IMR-90 (cell line): ENCODE data around the gene KCNJ10. TPM values are rescaled to one million over a fixed set of nuclear protein-coding genes. Genes with fewer than 3 reads are reported as not detected.
A peak's percentile ranks its signal among the peaks of the same experiment; 100 is the strongest.

Source experiments
- ATAC-seq: fragments of 200-7000 bp; cut with Tn5 transposase; 2 replicates; pipeline ENCODE4 v1.9.1; 2020; ENCODE audit warnings: low read depth, mild to moderate bottlenecking, moderate library complexity
- BruUV-seq: library from RNA; stranded (reverse); fragments of 400-500 nt; replicated peaks from 2 replicates; lab custom pipeline; 2021; lab: Mats Ljungman, UMichigan
- CTCF ChIA-PET: fragments of 300-600 bp; formaldehyde crosslinking; extraction: SDS; loops from one replicate; lab custom pipeline; 2021; ENCODE audit warnings: antibody characterized with exemption; lab: Yijun Ruan, JAX
- POLR2A ChIA-PET: fragments of 300-600 bp; sonication (Branson Sonifier 250); formaldehyde crosslinking; loops from one replicate; lab custom pipeline; 2022; ENCODE audit warnings: antibody characterized with exemption; ENCODE audit not compliant: unreplicated experiment; lab: Charles Lee
- DNase-seq: peaks from one replicate; pipeline ENCODE4 v3.0.0; 2013
- H2AFZ ChIP-seq: replicated peaks from 2 replicates; pipeline ENCODE3; 2013; ENCODE audit warnings: low read length, mild to moderate bottlenecking; ENCODE audit not compliant: poor library complexity
- H2AK5ac ChIP-seq: 2 replicates; pipeline ENCODE4 v1.6.1; 2013; ENCODE audit warnings: low read depth, low read length, inconsistent platforms
- H2AK9ac ChIP-seq: replicated peaks from 2 replicates; pipeline ENCODE3; 2013; ENCODE audit warnings: mild to moderate bottlenecking, low read depth, low read length, moderate library complexity; ENCODE audit not compliant: poor library complexity
- H2BK120ac ChIP-seq: 2 replicates; pipeline ENCODE4 v1.6.1; 2013; ENCODE audit warnings: low read depth, low read length, inconsistent platforms
- H2BK15ac ChIP-seq: 3 replicates; pipeline ENCODE4 v1.6.1; 2013; ENCODE audit warnings: low read depth, low read length, inconsistent platforms
- H2BK20ac ChIP-seq: 2 replicates; pipeline ENCODE4 v1.6.1; 2013; ENCODE audit warnings: low read depth, mild to moderate bottlenecking, inconsistent platforms, low read length, moderate library complexity
- H2BK5ac ChIP-seq: 2 replicates; pipeline ENCODE4 v1.6.1; 2013; ENCODE audit warnings: mild to moderate bottlenecking, low read depth, low read length, inconsistent platforms; ENCODE audit not compliant: poor library complexity, severe bottlenecking
- H3K14ac ChIP-seq: replicated peaks from 2 replicates; pipeline ENCODE4 v1.6.1; 2013; ENCODE audit warnings: low read depth, low read length, inconsistent platforms
- H3K18ac ChIP-seq: 2 replicates; pipeline ENCODE4 v1.6.1; 2013; ENCODE audit warnings: low read depth, low read length, control low read depth
- H3K23ac ChIP-seq: 2 replicates; pipeline ENCODE4 v1.6.1; 2013; ENCODE audit warnings: low read depth, low read length, inconsistent platforms
- H3K27ac ChIP-seq: 2 replicates; pipeline ENCODE4 v1.5.1; 2013; ENCODE audit warnings: mild to moderate bottlenecking, control low read depth, low read length; ENCODE audit not compliant: insufficient read depth
- H3K27me3 ChIP-seq: 2 replicates; pipeline ENCODE4 v1.6.1; 2013; ENCODE audit warnings: low read length; ENCODE audit not compliant: control insufficient read depth, insufficient read depth
- H3K36me3 ChIP-seq: 2 replicates; pipeline ENCODE4 v1.6.1; 2013; ENCODE audit warnings: low read length, mixed read lengths; ENCODE audit not compliant: control insufficient read depth, insufficient read depth
- H3K4ac ChIP-seq: 2 replicates; pipeline ENCODE4 v1.6.1; 2013; ENCODE audit warnings: low read depth, low read length, inconsistent platforms
- H3K4me1 ChIP-seq: 2 replicates; pipeline ENCODE4 v1.6.1; 2013; ENCODE audit warnings: low read length, mixed read lengths; ENCODE audit not compliant: control insufficient read depth, insufficient read depth
- H3K4me2 ChIP-seq: 2 replicates; pipeline ENCODE4 v1.6.1; 2013; ENCODE audit warnings: low read depth, mild to moderate bottlenecking, control low read depth, low read length, moderate library complexity
- H3K4me3 ChIP-seq: 2 replicates; pipeline ENCODE4 v1.5.1; 2013; ENCODE audit warnings: low read depth, mild to moderate bottlenecking, control low read depth, low read length, moderate library complexity; ENCODE audit not compliant: insufficient read depth
- H3K56ac ChIP-seq: 2 replicates; pipeline ENCODE4 v1.6.1; 2013; ENCODE audit warnings: low read length, inconsistent platforms; ENCODE audit not compliant: insufficient read depth; ENCODE audit errors: extremely low read depth
- H3K79me1 ChIP-seq, 2 experiments: 2 replicates each; pipeline ENCODE4 v1.6.1; 2013; ENCODE audit warnings: low read length in 2 of 2, inconsistent platforms in 1 of 2, low read depth in 1 of 2
- H3K9ac ChIP-seq: 2 replicates; pipeline ENCODE4 v1.6.1; 2013; ENCODE audit warnings: low read depth, low read length, control low read depth
- H3K9me1 ChIP-seq: 2 replicates; pipeline ENCODE4 v1.6.1; 2013; ENCODE audit warnings: low read length, inconsistent platforms; ENCODE audit not compliant: insufficient read depth
- H3K9me3 ChIP-seq: 2 replicates; pipeline ENCODE4 v1.6.1; 2013; ENCODE audit warnings: low read length; ENCODE audit not compliant: control insufficient read depth, insufficient read depth
- H4K20me1 ChIP-seq: 2 replicates; pipeline ENCODE4 v1.6.1; 2013; ENCODE audit warnings: low read length, inconsistent platforms; ENCODE audit not compliant: insufficient read depth
- H4K5ac ChIP-seq: 2 replicates; pipeline ENCODE4 v1.6.1; 2013; ENCODE audit warnings: mild to moderate bottlenecking, low read depth, low read length, control low read depth
- H4K8ac ChIP-seq, 2 experiments: 2 replicates each; pipeline ENCODE4 v1.6.1; 2013; ENCODE audit warnings: low read depth in 2 of 2, low read length in 2 of 2, control low read depth in 1 of 2, inconsistent platforms in 1 of 2
- H4K91ac ChIP-seq: 2 replicates; pipeline ENCODE4 v1.6.1; 2013; ENCODE audit warnings: low read depth, low read length, inconsistent platforms; ENCODE audit not compliant: insufficient read depth
- BHLHE40 ChIP-seq: fragments of 150-350 bp; IDR thresholded peaks from 2 replicates; pipeline ENCODE4 v1.6.1; 2016; ENCODE audit warnings: mild to moderate bottlenecking, low read depth, low read length
- CEBPB ChIP-seq: IDR thresholded peaks from 2 replicates; pipeline ENCODE4 v1.6.1; 2012; ENCODE audit warnings: low read depth, low read length, improper control_type of control experiment
- CHD1 ChIP-seq: IDR thresholded peaks from 2 replicates; pipeline ENCODE4 v1.6.1; 2012; ENCODE audit warnings: low read depth, low read length, improper control_type of control experiment
- CTCF ChIP-seq: conservative IDR thresholded peaks from 2 replicates; pipeline ENCODE4 v1.5.1; 2012; ENCODE audit warnings: mild to moderate bottlenecking, low read depth, low read length, improper control_type of control experiment
- FOS ChIP-seq: fragments of 150-350 bp; IDR thresholded peaks from 2 replicates; pipeline ENCODE4 v1.6.1; 2016; ENCODE audit warnings: low read depth, low read length
- MAFK ChIP-seq: IDR thresholded peaks from 2 replicates; pipeline ENCODE4 v1.6.1; 2012; ENCODE audit warnings: low read depth, low read length, improper control_type of control experiment
- MAZ ChIP-seq: IDR thresholded peaks from 2 replicates; pipeline ENCODE4 v1.6.1; 2012; ENCODE audit warnings: low read depth, mild to moderate bottlenecking, low read length, improper control_type of control experiment, moderate library complexity, borderline replicate concordance
- MXI1 ChIP-seq: IDR thresholded peaks from 2 replicates; pipeline ENCODE4 v1.6.1; 2012; ENCODE audit warnings: low read depth, mild to moderate bottlenecking, low read length, moderate library complexity, borderline replicate concordance
- NFE2L2 ChIP-seq: fragments of 150-350 bp; IDR thresholded peaks from 2 replicates; pipeline ENCODE4 v1.6.1; 2016; ENCODE audit warnings: low read depth, mild to moderate bottlenecking, low read length
- POLR2A ChIP-seq: IDR thresholded peaks from 2 replicates; pipeline ENCODE4 v1.6.1; 2012; ENCODE audit warnings: mild to moderate bottlenecking, low read depth, low read length
- RAD21 ChIP-seq: IDR thresholded peaks from 2 replicates; pipeline ENCODE4 v1.6.1; 2012; ENCODE audit warnings: low read length, improper control_type of control experiment
- RCOR1 ChIP-seq: IDR thresholded peaks from 2 replicates; pipeline ENCODE4 v1.6.1; 2012; ENCODE audit warnings: mild to moderate bottlenecking, low read length, improper control_type of control experiment; ENCODE audit not compliant: insufficient replicate concordance
- RFX5 ChIP-seq: IDR thresholded peaks from 2 replicates; pipeline ENCODE4 v1.8.0; 2012; ENCODE audit warnings: low read depth, mild to moderate bottlenecking, low read length, moderate library complexity
- USF2 ChIP-seq: fragments of 150-350 bp; IDR thresholded peaks from 2 replicates; pipeline ENCODE4 v1.6.1; 2017; ENCODE audit warnings: mild to moderate bottlenecking, antibody characterized with exemption, low read length, low read depth
- WGBS, 2 experiments: methylation state at CpG; one replicate each; pipeline versions ENCODE4 v1.1.5 to v1.1.7; 2013; ENCODE audit warnings: missing lambda C conversion rate in 2 of 2; ENCODE audit not compliant: insufficient read length in 1 of 2; ENCODE audit errors: extremely low coverage in 2 of 2; 5-methylcytosine and 5-hydroxymethylcytosine counted together
- dilution Hi-C: fragments of 300-500 bp; cut with HindIII; formaldehyde crosslinking; loops from one replicate; pipeline ENCODE4 v1.14.3; 2018; ENCODE audit warnings: low sequenced_read_pairs; ENCODE audit not compliant: unreplicated experiment
- in situ Hi-C: fragments of 300-500 bp; cut with MboI; formaldehyde crosslinking; loops from 3 replicates; pipeline ENCODE4 v1.14.3; 2019; ENCODE audit warnings: low sequenced_read_pairs, inconsistent platforms, mixed read lengths
- intact Hi-C: fragments of 100-400 bp; cut with micrococcal nuclease; formaldehyde crosslinking; loops from 2 replicates; pipeline ENCODE4 v1.10.0; 2022
- polyA plus RNA-seq, 3 experiments: library from polyadenylated mRNA; depleted of rRNA; stranded (reverse); fragments of >200 nt; gene quantifications; 2 replicates each; pipeline ENCODE4 v1.2.3, GENCODE V29; 2012; ENCODE audit warnings: low replicate concordance in 1 of 3
- total RNA-seq: library from RNA; depleted of rRNA; stranded (reverse); fragments of >200 nt; gene quantifications from 2 replicates; pipeline ENCODE4 v1.2.3, GENCODE V29; 2012

The KCNJ10 gene
- total and polyA plus RNA-seq, 2 of the 4 experiments (the other 2 are of a cell fraction): not detected

GRCh38 chr1:160097151-160097910, 27.4 kb upstream of the KCNJ10 start:
- Histone ChIP-seq H2BK5ac (no peak overlapping the region), H2BK20ac (no peak overlapping the region), H3K56ac (no peak overlapping the region), H3K18ac (no peak overlapping the region), H4K5ac (no peak overlapping the region), H3K27me3 (no peaks in the 10 kb centered on the region), H3K36me3 (peaks cover 3% of the 10 kb centered on the region; the same call in 1 of the 2 replicates), H4K20me1 (0 out of 2 replicates have a peak, but pooled peaks cover 5% of the 10 kb centered on the region), H3K4me2 (peak overlapping the region; percentile 95), H2BK120ac (no peak overlapping the region), H3K4ac (no peak overlapping the region), H3K27ac (no peak overlapping the region), H2AK9ac (peak overlapping the region; percentile 58), H3K9me3 (no peaks in the 10 kb centered on the region), H2BK15ac (no peak overlapping the region), H2AK5ac (0 out of 2 replicates have a peak overlapping the region, but pooled peaks have one; percentile 13), H3K9me1 (no peaks in the 10 kb centered on the region), H3K4me1 (peaks cover 9% of the 10 kb centered on the region), H3K23ac (no peak overlapping the region), H3K79me1 (peaks cover 0 to 20% of the 10 kb centered on the region in 2 experiments; a peak in 3 of 4 replicates), H2AFZ (peak overlapping the region; percentile 66), H3K14ac (peak overlapping the region; percentile 28; the same call in 1 of the 2 replicates), H3K9ac (peak overlapping the region; percentile 55), H4K8ac (0 out of 4 replicates have a peak overlapping the region, but pooled peaks of 1 of the 2 experiments have one; percentile 13), H3K4me3 (0 out of 2 replicates have a peak overlapping the region, but pooled peaks have one; percentile 82), H4K91ac (no peak overlapping the region)
- 77% methylated on average over 3 of the region's 5 CpGs; no CpG with 5 or more reads in 1 of the 2 experiments for WGBS, 2 experiments
- ChIA-PET CTCF (interaction anchor here (0.9 to 2.2 kb wide), 2 partner anchors 12 to 19 kb away, joined by 3 to 9 read pairs; no protein-coding TSS in a partner anchor), POLR2A (no interaction called here)
- intact Hi-C loops: no loop called here
- BruUV-seq: no TSS peak
- no peak for ATAC-seq
- no peak for DNase-seq
- dilution Hi-C loops: no loop called here
- in situ Hi-C loops: loop anchor here (10.0 kb wide), 1 partner anchor 257 kb away; no protein-coding TSS in a partner anchor
- no peak for TF ChIP-seq RCOR1
- no peak for TF ChIP-seq FOS
- no peak for TF ChIP-seq CEBPB
- TF ChIP-seq RFX5: no peak
- TF ChIP-seq MAZ: no peak
- TF ChIP-seq MAFK: no peak
- TF ChIP-seq BHLHE40: no peak
- no peak for TF ChIP-seq RAD21
- TF ChIP-seq CTCF: no peak
- no peak for TF ChIP-seq CHD1
- no peak for TF ChIP-seq POLR2A
- TF ChIP-seq NFE2L2: no peak
- no peak for TF ChIP-seq USF2
- no peak for TF ChIP-seq MXI1
